ENCODE results near the gene C11orf71.

GRCh38 chr11:114350022-114350421 is 50.3 kb downstream of the C11orf71 start:
- TF ChIP-seq REST (IDR thresholded peaks at IDR 0.05; ENCODE audit: low read depth) = no peak
- TF ChIP-seq EP300 (IDR thresholded peaks at IDR 0.05; ENCODE audit: borderline replicate concordance) = no peak
- TF ChIP-seq CREB1 (IDR thresholded peaks at IDR 0.05; ENCODE audit: low read depth) = no peak
- no peak for TF ChIP-seq EGR1 (IDR thresholded peaks at IDR 0.05)
- no peak for TF ChIP-seq TAF1 (IDR thresholded peaks at IDR 0.05; ENCODE audit: low read depth)

Measured in Ishikawa (cell line).